GM12878 (cell line): ENCODE results near the gene NPR2. TPM values are rescaled to one million over a fixed set of nuclear protein-coding genes. Genes with fewer than 3 reads are reported as not detected.

Experiments used
- LARP7 ChIP-seq: fragments of 450-650 bp; IDR thresholded peaks from 2 replicates; pipeline ENCODE4 v1.6.1; 2017; ENCODE audit warnings: mild to moderate bottlenecking
- MEF2B ChIP-seq: fragments of 450-650 bp; IDR thresholded peaks from 2 replicates; pipeline ENCODE4 v1.6.1; 2018; ENCODE audit warnings: mild to moderate bottlenecking, moderate library complexity; ENCODE audit not compliant: partially characterized antibody, poor library complexity, severe bottlenecking
- MYC ChIP-seq: IDR thresholded peaks from 2 replicates; pipeline ENCODE4 v1.6.1; 2011; ENCODE audit warnings: mild to moderate bottlenecking, low read length, moderate library complexity, inconsistent platforms; ENCODE audit not compliant: insufficient read depth, insufficient replicate concordance, insufficient read length, severe bottlenecking
- NFYA ChIP-seq: IDR thresholded peaks from 2 replicates; pipeline ENCODE4 v1.6.1; 2011; ENCODE audit warnings: low read depth, mild to moderate bottlenecking, low read length, improper control_type of control experiment, borderline replicate concordance
- PAX5 ChIP-seq: IDR thresholded peaks from 2 replicates; pipeline ENCODE4 v1.6.1; 2011; ENCODE audit warnings: low read depth, low read length, borderline replicate concordance
- RCOR1 ChIP-seq: conservative IDR thresholded peaks from 2 replicates; pipeline ENCODE4 v1.6.1; 2012; ENCODE audit warnings: low read depth, low read length, improper control_type of control experiment
- SMC3 ChIP-seq: IDR thresholded peaks from 2 replicates; pipeline ENCODE4 v1.6.1; 2011; ENCODE audit warnings: low read length, improper control_type of control experiment, borderline replicate concordance
- TBL1XR1 ChIP-seq: IDR thresholded peaks from 2 replicates; pipeline ENCODE4 v1.6.1; 2012; ENCODE audit warnings: low read depth, low read length, improper control_type of control experiment
- ZBTB33 ChIP-seq: fragments of 450-650 bp; IDR thresholded peaks from 2 replicates; pipeline ENCODE4 v1.6.1; 2017; ENCODE audit warnings: mild to moderate bottlenecking
- ZNF217 ChIP-seq: fragments of 450-650 bp; IDR thresholded peaks from 2 replicates; pipeline ENCODE4 v1.6.1; 2017; ENCODE audit warnings: antibody characterized with exemption, mild to moderate bottlenecking
- ZNF622 ChIP-seq: fragments of 450-650 bp; IDR thresholded peaks from 2 replicates; pipeline ENCODE4 v1.6.1; 2017; ENCODE audit warnings: mild to moderate bottlenecking, inconsistent platforms
- polyA plus RNA-seq, 11 experiments: library from polyadenylated mRNA; depleted of rRNA in 4 of 11; unstranded in 6 of 11; stranded (reverse) in 5 of 11; fragments of >200 nt; fragmentation: Nextera tagmentation in 4 of 11; fragmentation: Illumina TruSeq in 1 of 11; extraction: Ambion mirVana in 4 of 11; extraction: Trizol in 1 of 11; gene quantifications; 1 replicate in 1 of 11; 2 replicates in 10 of 11; pipeline versions ENCODE4 v1.2.1 to v1.2.3, GENCODE V29; 2011 to 2016; ENCODE audit warnings: inconsistent platforms in 2 of 11, missing spikeins in 2 of 11, low read depth in 1 of 11
- total RNA-seq, 4 experiments: library from RNA; depleted of rRNA in 3 of 4; stranded (reverse); fragments of >200 nt in 3 of 4; fragmentation: Illumina TruSeq in 1 of 4; extraction: Trizol in 1 of 4; gene quantifications; 2 replicates each; pipeline versions ENCODE4 v1.2.1 to v1.2.3, GENCODE V29; 2013 to 2021
- TF ChIP-seq, protein P1 (sequence below): fragments of 150-350 bp; IDR thresholded peaks from 2 replicates; pipeline ENCODE4 v1.6.1; 2014; ENCODE audit warnings: mild to moderate bottlenecking, low read depth, low read length
- TF ChIP-seq, protein P2 (sequence below): fragments of 450-650 bp; IDR thresholded peaks from 2 replicates; pipeline ENCODE4 v1.6.1; 2016; ENCODE audit warnings: mild to moderate bottlenecking

NPR2 gene
- total and polyA plus RNA-seq, 10 of the 15 experiments (the other 5 are each of a cell fraction or from before 2014, with no cell fraction given): 2.0 to 20.9 (median 6.8) TPM

GRCh38 chr9:35842020-35842745, 50.8 kb downstream of the NPR2 start (continued):
- TF ChIP-seq, protein P1, sequence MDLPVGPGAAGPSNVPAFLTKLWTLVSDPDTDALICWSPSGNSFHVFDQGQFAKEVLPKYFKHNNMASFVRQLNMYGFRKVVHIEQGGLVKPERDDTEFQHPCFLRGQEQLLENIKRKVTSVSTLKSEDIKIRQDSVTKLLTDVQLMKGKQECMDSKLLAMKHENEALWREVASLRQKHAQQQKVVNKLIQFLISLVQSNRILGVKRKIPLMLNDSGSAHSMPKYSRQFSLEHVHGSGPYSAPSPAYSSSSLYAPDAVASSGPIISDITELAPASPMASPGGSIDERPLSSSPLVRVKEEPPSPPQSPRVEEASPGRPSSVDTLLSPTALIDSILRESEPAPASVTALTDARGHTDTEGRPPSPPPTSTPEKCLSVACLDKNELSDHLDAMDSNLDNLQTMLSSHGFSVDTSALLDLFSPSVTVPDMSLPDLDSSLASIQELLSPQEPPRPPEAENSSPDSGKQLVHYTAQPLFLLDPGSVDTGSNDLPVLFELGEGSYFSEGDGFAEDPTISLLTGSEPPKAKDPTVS: no peak
- no peak for TF ChIP-seq MYC
- TF ChIP-seq, protein P2, sequence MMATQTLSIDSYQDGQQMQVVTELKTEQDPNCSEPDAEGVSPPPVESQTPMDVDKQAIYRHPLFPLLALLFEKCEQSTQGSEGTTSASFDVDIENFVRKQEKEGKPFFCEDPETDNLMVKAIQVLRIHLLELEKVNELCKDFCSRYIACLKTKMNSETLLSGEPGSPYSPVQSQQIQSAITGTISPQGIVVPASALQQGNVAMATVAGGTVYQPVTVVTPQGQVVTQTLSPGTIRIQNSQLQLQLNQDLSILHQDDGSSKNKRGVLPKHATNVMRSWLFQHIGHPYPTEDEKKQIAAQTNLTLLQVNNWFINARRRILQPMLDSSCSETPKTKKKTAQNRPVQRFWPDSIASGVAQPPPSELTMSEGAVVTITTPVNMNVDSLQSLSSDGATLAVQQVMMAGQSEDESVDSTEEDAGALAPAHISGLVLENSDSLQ: no peak
- TF ChIP-seq SMC3: no peak
- TF ChIP-seq RCOR1: no peak
- TF ChIP-seq NFYA: no peak
- no peak for TF ChIP-seq TBL1XR1
- TF ChIP-seq ZNF217: no peak
- TF ChIP-seq ZBTB33: 0 out of 2 replicates have a peak, but pooled peaks have one; percentile 7
- no peak for TF ChIP-seq ZNF622
- no peak for TF ChIP-seq PAX5
- 0 out of 2 replicates have a peak, but pooled peaks have one; percentile 55 for TF ChIP-seq LARP7
- peak; percentile 52 for TF ChIP-seq MEF2B
